Astrocyte (in vitro differentiated cells and primary cell): ENCODE data around the gene FBXW12. TPM values are rescaled to one million over a fixed set of nuclear protein-coding genes. Genes with fewer than 3 reads are reported as not detected.

Experiments
- DNase-seq: peaks from one replicate; pipeline ENCODE4 v3.0.0-alpha.2; 2010; ENCODE audit warnings: low read depth
- FAIRE-seq: peaks from 2 replicates; lab custom pipeline; 2011; peaks lifted over from hg19 to GRCh38; lab: Jason Lieb, UNC
- H2AFZ ChIP-seq: 2 replicates; pipeline ENCODE4 v1.6.0; 2012; ENCODE audit warnings: low read depth, low read length, inconsistent platforms
- H3K27ac ChIP-seq: 2 replicates; pipeline ENCODE4 v1.5.1; 2011; ENCODE audit warnings: low read depth, low read length, inconsistent platforms
- H3K27me3 ChIP-seq: 2 replicates; pipeline ENCODE4 v1.6.0; 2011; ENCODE audit warnings: low read length, inconsistent platforms; ENCODE audit not compliant: insufficient read depth
- H3K36me3 ChIP-seq: 2 replicates; pipeline ENCODE4 v1.5.1; 2011; ENCODE audit warnings: low read length, inconsistent platforms; ENCODE audit not compliant: insufficient read depth
- H3K4me1 ChIP-seq: 2 replicates; pipeline ENCODE4 v1.5.1; 2011; ENCODE audit warnings: low read length, inconsistent platforms; ENCODE audit not compliant: insufficient read depth
- H3K4me2 ChIP-seq: 2 replicates; pipeline ENCODE4 v1.6.0; 2012; ENCODE audit warnings: low read length, inconsistent platforms
- H3K4me3 ChIP-seq: 2 replicates; pipeline ENCODE4 v1.5.1; 2011; ENCODE audit warnings: low read depth, mild to moderate bottlenecking, low read length, inconsistent platforms; ENCODE audit not compliant: insufficient read depth
- H3K79me2 ChIP-seq: 2 replicates; pipeline ENCODE4 v1.6.0; 2012; ENCODE audit warnings: mild to moderate bottlenecking, low read length, inconsistent platforms; ENCODE audit not compliant: insufficient read depth
- H3K9ac ChIP-seq: 2 replicates; pipeline ENCODE4 v1.6.0; 2012; ENCODE audit warnings: mild to moderate bottlenecking, low read length, inconsistent platforms
- H3K9me3 ChIP-seq: 2 replicates; pipeline ENCODE4 v1.5.1; 2012; ENCODE audit warnings: low read depth, mild to moderate bottlenecking, low read length, inconsistent platforms; ENCODE audit not compliant: insufficient read depth
- H4K20me1 ChIP-seq: 2 replicates; pipeline ENCODE4 v1.6.0; 2012; ENCODE audit warnings: low read length, inconsistent platforms; ENCODE audit not compliant: insufficient read depth
- H3K27ac Mint-ChIP-seq: one replicate; pipeline ENCODE4 v1.8.0; 2021; ENCODE audit warnings: mild to moderate bottlenecking, mixed read lengths; ENCODE audit not compliant: unreplicated experiment
- H3K27me3 Mint-ChIP-seq: one replicate; pipeline ENCODE4 v1.8.0; 2021; ENCODE audit warnings: low read depth, mixed read lengths; ENCODE audit not compliant: unreplicated experiment
- H3K36me3 Mint-ChIP-seq: one replicate; pipeline ENCODE4 v1.8.0; 2021; ENCODE audit warnings: low read depth, mixed read lengths; ENCODE audit not compliant: unreplicated experiment
- H3K4me1 Mint-ChIP-seq: one replicate; pipeline ENCODE4 v1.8.0; 2021; ENCODE audit warnings: low read depth, mixed read lengths; ENCODE audit not compliant: unreplicated experiment
- H3K4me3 Mint-ChIP-seq: one replicate; pipeline ENCODE4 v1.8.0; 2021; ENCODE audit warnings: mild to moderate bottlenecking, moderate library complexity, mixed read lengths; ENCODE audit not compliant: unreplicated experiment
- H3K9me3 Mint-ChIP-seq: one replicate; pipeline ENCODE4 v1.8.0; 2021; ENCODE audit warnings: mild to moderate bottlenecking, mixed read lengths; ENCODE audit not compliant: unreplicated experiment
- CTCF ChIP-seq: IDR thresholded peaks from 2 replicates; pipeline ENCODE4 v1.5.1; 2011; ENCODE audit warnings: low read depth, mild to moderate bottlenecking, inconsistent platforms, low read length, moderate library complexity; ENCODE audit not compliant: insufficient read depth
- EZH2 ChIP-seq: IDR thresholded peaks from 2 replicates; pipeline ENCODE4 v1.6.1; 2012; ENCODE audit warnings: mild to moderate bottlenecking, low read length, inconsistent platforms; ENCODE audit not compliant: insufficient read depth
- total RNA-seq: library from RNA; stranded (reverse); gene quantifications from 2 replicates; pipeline ENCODE4 v1.2.1, GENCODE V29; 2021

Gene FBXW12
- total RNA-seq, 1 donor from 2014 or later = not detected

DNA sequence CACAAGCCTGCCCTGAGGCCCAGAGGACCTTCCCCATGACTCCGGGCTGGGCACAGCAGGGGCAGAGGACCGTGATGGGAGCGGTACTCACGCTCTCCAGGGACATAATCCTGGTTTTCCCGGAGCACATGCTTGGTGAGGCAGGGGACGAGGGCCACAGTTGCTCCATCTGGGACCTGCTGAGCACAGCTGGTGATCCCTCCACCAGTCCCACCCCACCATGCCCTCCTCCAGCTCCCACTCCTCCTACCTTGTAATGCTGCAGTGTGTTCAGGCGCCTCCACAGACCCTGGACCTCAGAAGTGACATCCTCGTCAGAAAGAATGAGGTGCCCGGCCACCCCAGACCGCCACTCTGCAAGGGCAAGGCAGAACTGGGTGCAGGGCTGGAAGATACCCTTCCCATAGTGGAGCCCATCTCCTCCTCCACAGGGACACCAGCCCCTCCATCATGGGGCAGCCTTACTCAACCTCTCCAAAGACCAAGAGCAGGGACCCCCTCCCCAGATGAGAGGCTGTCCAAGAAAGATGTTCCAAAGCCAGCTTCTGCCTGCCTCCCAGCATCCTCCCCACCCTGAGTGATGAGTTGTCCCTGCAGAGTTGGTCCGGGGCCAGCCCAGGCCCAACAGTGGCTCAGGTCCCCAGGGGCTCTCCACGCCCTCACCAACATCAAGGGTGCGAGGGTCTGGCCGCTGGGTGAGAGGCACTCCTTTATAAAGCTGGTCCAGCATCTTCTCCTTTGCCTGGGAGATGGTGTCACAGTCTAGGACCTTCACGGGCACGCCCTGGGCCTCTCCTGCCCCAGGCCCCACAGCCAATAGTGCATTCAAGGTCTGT is 38.4 kb downstream of the FBXW12 start:
- H3K36me3 ChIP-seq = peaks cover 4% of the 10 kb centered on the region
- H3K4me2 ChIP-seq = no peak overlapping the region
- Mint-ChIP-seq H3K27ac (no peak overlapping the region), H3K4me3 (no peak overlapping the region), H3K4me1 (no peaks in the 10 kb centered on the region), H3K36me3 (peaks cover 33% of the 10 kb centered on the region), H3K27me3 (no peaks in the 10 kb centered on the region), H3K9me3 (no peaks in the 10 kb centered on the region)
- H4K20me1 ChIP-seq = peaks cover 14% of the 10 kb centered on the region
- H3K9me3 ChIP-seq = no peaks in the 10 kb centered on the region
- no peak overlapping the region for H3K9ac ChIP-seq
- H3K4me3 ChIP-seq = no peak overlapping the region
- FAIRE-seq = no peak
- H3K27ac ChIP-seq = no peak overlapping the region
- H3K27me3 ChIP-seq = no peaks in the 10 kb centered on the region
- no peaks in the 10 kb centered on the region for H3K79me2 ChIP-seq
- TF ChIP-seq CTCF = no peak
- DNase-seq = no peak
- no peaks in the 10 kb centered on the region for H3K4me1 ChIP-seq
- H2AFZ ChIP-seq = no peak overlapping the region

DNA sequence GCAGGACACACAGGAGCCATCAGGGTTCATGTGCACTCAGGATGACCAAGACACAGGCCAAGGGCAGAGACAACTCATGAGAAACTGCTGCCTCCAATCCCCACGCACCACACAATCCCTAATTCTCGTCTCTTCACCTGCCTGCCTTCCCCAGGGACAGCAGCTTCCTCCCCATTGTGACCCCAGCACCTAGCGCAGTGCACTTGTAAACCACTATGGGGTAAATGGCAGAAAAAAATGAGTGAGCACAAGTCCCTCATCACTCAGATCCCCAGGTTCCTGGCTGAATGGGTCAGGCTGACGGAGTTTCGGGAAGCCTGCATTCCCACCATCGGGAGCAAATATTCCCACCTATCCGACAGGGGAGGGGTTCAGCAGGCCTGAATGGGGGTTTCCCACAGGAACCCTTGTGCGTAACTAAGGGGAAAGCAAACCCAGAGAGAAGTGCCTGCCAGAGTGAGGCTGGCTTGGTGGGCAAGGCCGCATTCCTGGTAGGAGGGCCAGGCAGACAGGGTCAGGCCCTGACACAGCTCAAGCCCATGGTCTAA is 39.1 kb downstream of the FBXW12 start:
- H3K4me1 ChIP-seq = no peaks in the 10 kb centered on the region
- H2AFZ ChIP-seq = no peak overlapping the region
- no peak overlapping the region for H3K9ac ChIP-seq
- no peaks in the 10 kb centered on the region for H3K79me2 ChIP-seq
- H3K27ac Mint-ChIP-seq = no peak overlapping the region
- peaks cover 14% of the 10 kb centered on the region for H4K20me1 ChIP-seq
- peaks cover 4% of the 10 kb centered on the region for H3K36me3 ChIP-seq
- H3K27me3 Mint-ChIP-seq = no peaks in the 10 kb centered on the region
- H3K4me3 Mint-ChIP-seq = no peak overlapping the region
- FAIRE-seq (no peak), DNase-seq (no peak)
- no peak overlapping the region for H3K4me3 ChIP-seq
- no peak overlapping the region for H3K27ac ChIP-seq
- H3K4me2 ChIP-seq = no peak overlapping the region
- no peaks in the 10 kb centered on the region for H3K9me3 ChIP-seq
- no peak for TF ChIP-seq CTCF
- no peak for TF ChIP-seq EZH2
- peaks cover 33% of the 10 kb centered on the region for H3K36me3 Mint-ChIP-seq
- no peaks in the 10 kb centered on the region for H3K27me3 ChIP-seq
- H3K9me3 Mint-ChIP-seq = no peaks in the 10 kb centered on the region
- H3K4me1 Mint-ChIP-seq = no peaks in the 10 kb centered on the region
